ENCODE data around the gene PHACTR1. TPM values are rescaled to one million over a fixed set of nuclear protein-coding genes. Genes with fewer than 3 reads are reported as not detected.

The PHACTR1 gene
- total and polyA plus RNA-seq, 9 of the 15 experiments (the other 6 are each of a cell fraction or from before 2014, with no cell fraction given) = 11.5 to 32.6 (median 22.0) TPM

GRCh38 chr6:12992770-12993169 is 276.2 kb downstream of the PHACTR1 start (continued):
- TF ChIP-seq ZNF518B (CRISPR knock-in tag; IDR thresholded peaks at IDR 0.05) (no peak), SMAD2 (IDR thresholded peaks at IDR 0.05; ENCODE audit: low read depth, low read length) (no peak)

- Histone ChIP-seq H3K4me3 (no peak overlapping the region), H3K27ac (ENCODE audit: extremely low read depth, low read depth, low read length) (no peak overlapping the region), H3K9me3 (replicated peaks; ENCODE audit: control insufficient read depth, insufficient read depth, low read depth, low read length) (no peaks in the 10 kb centered on the region), H3K9ac (ENCODE audit: insufficient read depth in 1 of 2, low read depth in 2 of 2, low read length in 2 of 2) (no peak overlapping the region), H4K20me1 (replicated peaks; ENCODE audit: control insufficient read depth, insufficient read depth, low read length) (no peaks in the 10 kb centered on the region), H3K4me1 (replicated peaks in 1 of 2; ENCODE audit: control insufficient read depth in 2 of 2, insufficient read depth in 2 of 2, low read length in 2 of 2) (no peaks in the 10 kb centered on the region), H3K4me2 (ENCODE audit: insufficient read depth, low read length) (no peak overlapping the region), H3K27me3 (ENCODE audit: control insufficient read depth in 2 of 2, insufficient read depth in 2 of 2, low read length in 2 of 2) (no peaks in the 10 kb centered on the region; a peak in 1 of 5 replicates), H3K36me3 (ENCODE audit: control insufficient read depth, insufficient read depth, low read length) (no peaks in the 10 kb centered on the region), H3K9me1 (ENCODE audit: control insufficient read depth, insufficient read depth, low read length) (no peaks in the 10 kb centered on the region), H3K79me2 (ENCODE audit: control insufficient read depth, insufficient read depth, low read length) (no peaks in the 10 kb centered on the region), H2AFZ (ENCODE audit: low read depth, low read length) (no peak overlapping the region)
- FAIRE-seq (no peak), ATAC-seq (no peak), DNase-seq (ENCODE audit: extremely low read depth in 1 of 4, low spot score in 3 of 4) (no peak)
- WGBS (ENCODE audit: insufficient coverage, low coverage, missing lambda C conversion rate) = 2% methylated on average over 5 of the region's 5 CpGs
- in situ Hi-C loops (cut with MboI) (no loop called here), intact Hi-C loops (cut with micrococcal nuclease) (no loop called here)
- no TSS peak for BruUV-seq (replicated peaks)
- POLR2A ChIA-PET = no interaction called here
- CTCF ChIA-PET (ENCODE audit: low intra/inter-chr PET ratio) = no interaction called here
- no peak for TF ChIP-seq SFPQ (IDR thresholded peaks at IDR 0.05; ENCODE audit: low read depth, low read length)
- TF ChIP-seq NFXL1 (CRISPR knock-in tag; IDR thresholded peaks at IDR 0.05) = no peak
- no peak for TF ChIP-seq TFE3 (CRISPR knock-in tag; IDR thresholded peaks at IDR 0.05)
- TF ChIP-seq ZNF354B (CRISPR knock-in tag; IDR thresholded peaks at IDR 0.05) = no peak
- TF ChIP-seq IRF9 (tag; IDR thresholded peaks at IDR 0.05) = no peak
- no peak for TF ChIP-seq RUNX1 (IDR thresholded peaks at IDR 0.05; ENCODE audit: low read depth)
- TF ChIP-seq ZNF57 (CRISPR knock-in tag; IDR thresholded peaks at IDR 0.05) = no peak
- no peak for TF ChIP-seq LEF1 (IDR thresholded peaks at IDR 0.05)
These were observed 276.8 kb downstream of the PHACTR1 start for GRCh38 chr6:12993283-12993898.
